ENCODE data around the gene YPEL2. TPM values are rescaled to one million over a fixed set of nuclear protein-coding genes. Genes with fewer than 3 reads are reported as not detected.

Gene YPEL2
- total and polyA plus RNA-seq, 2 of the 13 experiments (the other 11 are each of a cell fraction or from before 2014, with no cell fraction given): 8.5 to 21.1 TPM

GRCh38 chr17:59330053-59330942 is 1.2 kb upstream of the YPEL2 start (continued):
- TF ChIP-seq ZMAT5 (CRISPR knock-in tag; IDR thresholded peaks at IDR 0.05; ENCODE audit: borderline replicate concordance, low read depth) (no peak), SOX5 (CRISPR knock-in tag; IDR thresholded peaks at IDR 0.05; ENCODE audit: borderline replicate concordance) (peak; percentile 63; the same call in 1 of the 2 replicates), NFIB (CRISPR knock-in tag; IDR thresholded peaks at IDR 0.05; ENCODE audit: borderline replicate concordance) (no peak), GMEB2 (CRISPR knock-in tag; IDR thresholded peaks at IDR 0.05; ENCODE audit: low read depth) (no peak), MLLT10 (CRISPR knock-in tag; IDR thresholded peaks at IDR 0.05) (no peak), CEBPZ (IDR thresholded peaks at IDR 0.05; ENCODE audit: low read length) (no peak), MEIS1 (CRISPR knock-in tag; IDR thresholded peaks at IDR 0.05; ENCODE audit: borderline replicate concordance) (no peak), MXD4 (CRISPR knock-in tag; IDR thresholded peaks at IDR 0.05) (no peak), IKZF1 (IDR thresholded peaks at IDR 0.05) (no peak), LBX2 (CRISPR knock-in tag; IDR thresholded peaks at IDR 0.05; ENCODE audit: borderline replicate concordance) (no peak), MIXL1 (CRISPR knock-in tag; IDR thresholded peaks at IDR 0.05) (peak; percentile 91), MYNN (CRISPR knock-in tag; IDR thresholded peaks at IDR 0.05; ENCODE audit: low read depth) (no peak), IKZF4 (CRISPR knock-in tag; IDR thresholded peaks at IDR 0.05; ENCODE audit: borderline replicate concordance, low read depth, not compliant biosample characterization) (no peak), TFE3 (CRISPR knock-in tag; IDR thresholded peaks at IDR 0.05) (peak; percentile 85), FLYWCH1 (CRISPR knock-in tag; IDR thresholded peaks at IDR 0.05) (no peak), ELK4 (CRISPR knock-in tag; IDR thresholded peaks at IDR 0.05; ENCODE audit: borderline replicate concordance) (no peak), KLF9 (CRISPR knock-in tag; IDR thresholded peaks at IDR 0.05; ENCODE audit: low read depth) (peak; percentile 70; the same call in 1 of the 2 replicates), ZSCAN25 (CRISPR knock-in tag; IDR thresholded peaks at IDR 0.05) (no peak)
